K562 (cell line): ENCODE data around the gene CFAP221. TPM values are rescaled to one million over a fixed set of nuclear protein-coding genes. Genes with fewer than 3 reads are reported as not detected.

Source experiments
- ATAC-seq: fragments of 200-7000 bp; cut with Tn5 transposase; 3 replicates; pipeline ENCODE4 v1.9.1; 2020; ENCODE audit warnings: moderate library complexity
- BruUV-seq: library from RNA; stranded (reverse); fragments of 400-500 nt; replicated peaks from 2 replicates; lab custom pipeline; 2021; lab: Mats Ljungman, UMichigan
- CTCF ChIA-PET: fragments of 300-600 bp; formaldehyde crosslinking; extraction: SDS; loops from one replicate; lab custom pipeline; 2021; ENCODE audit warnings: low intra/inter-chr PET ratio; lab: Yijun Ruan, JAX
- POLR2A ChIA-PET: fragments of 300-600, 350-650 bp; sonication (Branson Sonifier 250); formaldehyde crosslinking; extraction: SDS; loops from one replicate; lab custom pipeline; 2021; ENCODE audit warnings: antibody characterized with exemption, inconsistent platforms; lab: Yijun Ruan, JAX
- DNase-seq, 4 experiments: peaks; one replicate each; pipeline versions ENCODE4 v3.0.0 to v3.0.0-alpha.2; 2011 to 2018; ENCODE audit warnings: low spot score in 3 of 4, mixed read lengths in 3 of 4; ENCODE audit errors: extremely low read depth in 1 of 4
- FAIRE-seq: peaks from 2 replicates; lab custom pipeline; 2011; peaks lifted over from hg19 to GRCh38; lab: Jason Lieb, UNC
- H2AFZ ChIP-seq: 2 replicates; pipeline ENCODE4 v1.6.0; 2011; ENCODE audit warnings: low read depth, low read length, control low read depth, inconsistent platforms
- H3K27ac ChIP-seq: fragments of 200-600 bp; 3 replicates; pipeline ENCODE4 v1.8.0; 2011; ENCODE audit warnings: low read depth, mild to moderate bottlenecking, control low read depth, inconsistent platforms, low read length, moderate library complexity, mixed read lengths; ENCODE audit errors: extremely low read depth
- H3K27me3 ChIP-seq, 2 experiments: fragments of 300-600 bp in 1 of 2; 2 replicates in 1 of 2; 3 replicates in 1 of 2; pipeline versions ENCODE4 v1.6.0 to v1.8.0; 2011; ENCODE audit warnings: inconsistent platforms in 2 of 2, low read length in 2 of 2, mild to moderate bottlenecking in 1 of 2, mixed read lengths in 1 of 2, moderate library complexity in 1 of 2; ENCODE audit not compliant: control insufficient read depth in 2 of 2, insufficient read depth in 2 of 2
- H3K36me3 ChIP-seq: fragments of 300-600 bp; 3 replicates; pipeline ENCODE4 v1.8.0; 2011; ENCODE audit warnings: mild to moderate bottlenecking, low read length, inconsistent platforms; ENCODE audit not compliant: control insufficient read depth, insufficient read depth
- H3K4me1 ChIP-seq, 2 experiments: fragments of 200-600 bp in 1 of 2; replicated peaks in 1 of 2; 2 replicates in 1 of 2; 3 replicates in 1 of 2; pipeline versions ENCODE4 v1.5.1 to v1.8.0; 2011; ENCODE audit warnings: inconsistent platforms in 2 of 2, low read length in 2 of 2, mild to moderate bottlenecking in 1 of 2, mixed read lengths in 1 of 2, moderate library complexity in 1 of 2; ENCODE audit not compliant: control insufficient read depth in 2 of 2, insufficient read depth in 2 of 2
- H3K4me2 ChIP-seq: 2 replicates; pipeline ENCODE4 v1.6.1; 2011; ENCODE audit warnings: low read length, control low read depth, inconsistent platforms, mixed read lengths; ENCODE audit not compliant: insufficient read depth
- H3K4me3 ChIP-seq: fragments of 200-600 bp; sonication (generic), shearing (Covaris generic); 2 replicates; pipeline ENCODE4 v1.5.1; 2016; ENCODE audit warnings: control low read depth, inconsistent platforms
- H3K79me2 ChIP-seq: fragments of 200-600 bp; 3 replicates; pipeline ENCODE4 v1.8.0; 2011; ENCODE audit warnings: low read length, inconsistent platforms; ENCODE audit not compliant: control insufficient read depth, insufficient read depth
- H3K9ac ChIP-seq, 2 experiments: 2 replicates each; pipeline versions ENCODE4 v1.6.0 to v1.6.1; 2011; ENCODE audit warnings: low read depth in 2 of 2, low read length in 2 of 2, control low read depth in 1 of 2, inconsistent platforms in 1 of 2, mild to moderate bottlenecking in 1 of 2, mixed read lengths in 1 of 2; ENCODE audit not compliant: insufficient read depth in 1 of 2
- H3K9me1 ChIP-seq: one replicate; pipeline ENCODE4 v1.6.0; 2011; ENCODE audit warnings: inconsistent platforms, mild to moderate bottlenecking, low read length, moderate library complexity; ENCODE audit not compliant: control insufficient read depth, insufficient read depth
- H3K9me3 ChIP-seq: replicated peaks from 2 replicates; pipeline ENCODE4 v1.5.1; 2011; ENCODE audit warnings: low read depth, low read length, inconsistent platforms; ENCODE audit not compliant: control insufficient read depth, insufficient read depth
- H4K20me1 ChIP-seq: replicated peaks from 2 replicates; pipeline ENCODE4 v1.6.1; 2011; ENCODE audit warnings: low read length, inconsistent platforms, mixed read lengths; ENCODE audit not compliant: control insufficient read depth, insufficient read depth
- BDP1 ChIP-seq: IDR thresholded peaks from 3 replicates; pipeline ENCODE4 v1.6.1; 2011; ENCODE audit not compliant: insufficient read length, insufficient read depth
- CBX1 ChIP-seq: sonication (generic); IDR thresholded peaks from 2 replicates; pipeline ENCODE4 v1.6.1; 2016; ENCODE audit warnings: antibody characterized with exemption, low read depth, mild to moderate bottlenecking
- EGR1 ChIP-seq: fragments of 450-650 bp; conservative IDR thresholded peaks from 2 replicates; pipeline ENCODE4 v1.6.1; 2017; ENCODE audit warnings: mild to moderate bottlenecking
- HLTF ChIP-seq: fragments of 450-650 bp; IDR thresholded peaks from 2 replicates; pipeline ENCODE4 v1.6.1; 2016
- KLF1 ChIP-seq: fragments of 450-650 bp; IDR thresholded peaks from 2 replicates; pipeline ENCODE4 v1.6.1; 2016; ENCODE audit warnings: missing genetic modification characterization, missing compliant biosample characterization
- PHF20 ChIP-seq: fragments of 450-650 bp; IDR thresholded peaks from 2 replicates; pipeline ENCODE4 v1.6.1; 2018; ENCODE audit not compliant: partially characterized antibody
- POLR3A ChIP-seq: IDR thresholded peaks from 2 replicates; pipeline ENCODE4 v1.6.1; 2011; ENCODE audit warnings: borderline replicate concordance, mild to moderate bottlenecking, moderate library complexity; ENCODE audit not compliant: insufficient read length, insufficient read depth; ENCODE audit errors: extremely low read depth
- PTRF ChIP-seq: fragments of 450-650 bp; IDR thresholded peaks from 2 replicates; pipeline ENCODE4 v1.6.1; 2016; ENCODE audit warnings: mild to moderate bottlenecking, missing genetic modification characterization, missing compliant biosample characterization
- TAF15 ChIP-seq: fragments of 200-400 bp; formaldehyde crosslinking; IDR thresholded peaks from 2 replicates; pipeline ENCODE4 v1.6.1; 2017; ENCODE audit warnings: mild to moderate bottlenecking, low read depth, low read length, moderate library complexity
- TBP ChIP-seq: optimal IDR thresholded peaks from 2 replicates; pipeline ENCODE3; 2011; ENCODE audit warnings: low read depth, low read length, improper control_type of control experiment
- TCF3 ChIP-seq: sonication (generic); formaldehyde crosslinking; IDR thresholded peaks from 2 replicates; pipeline ENCODE4 v1.4.0; 2020; ENCODE audit warnings: mild to moderate bottlenecking, missing genetic modification reagents
- U2AF1 ChIP-seq: fragments of 200-400 bp; formaldehyde crosslinking; optimal IDR thresholded peaks from 2 replicates; pipeline ENCODE3; 2017; ENCODE audit warnings: mild to moderate bottlenecking, low read depth, low read length, moderate library complexity
- ZC3H4 ChIP-seq: sonication (generic); formaldehyde crosslinking; IDR thresholded peaks from 2 replicates; pipeline ENCODE4 v1.9.0; 2021; ENCODE audit warnings: missing genetic modification reagents, borderline replicate concordance
- ZKSCAN3 ChIP-seq: fragments of 250-450 bp; sonication (Bioruptor Pico); IDR thresholded peaks from 2 replicates; pipeline ENCODE4 v1.4.0; 2020
- ZNF583 ChIP-seq: fragments of 250-450 bp; sonication (Bioruptor Pico); IDR thresholded peaks from 2 replicates; pipeline ENCODE4 v1.4.0; 2020
- ZNF586 ChIP-seq: fragments of 450-650 bp; formaldehyde crosslinking; conservative IDR thresholded peaks from 2 replicates; pipeline ENCODE4 v1.4.0; 2020; ENCODE audit warnings: mild to moderate bottlenecking, moderate library complexity
- ZNF785 ChIP-seq: fragments of 250-450 bp; sonication (Bioruptor Pico); IDR thresholded peaks from 2 replicates; pipeline ENCODE4 v1.4.0; 2020; ENCODE audit warnings: mild to moderate bottlenecking
- WGBS: fragments of 100-300 bp; shearing (Covaris generic); methylation state at CpG from one replicate; pipeline ENCODE4 v1.1.6; 2016; ENCODE audit warnings: low coverage, mixed read lengths; ENCODE audit not compliant: insufficient coverage; ENCODE audit errors: missing lambda C conversion rate; 5-methylcytosine and 5-hydroxymethylcytosine counted together
- in situ Hi-C: fragments of 300-500 bp; cut with MboI; formaldehyde crosslinking; loops from 4 replicates; pipeline ENCODE4 v1.15.0; 2018; ENCODE audit warnings: inconsistent platforms, mixed read lengths
- intact Hi-C: fragments of 100-400 bp; cut with micrococcal nuclease; formaldehyde crosslinking; loops from 2 replicates; pipeline ENCODE4 v1.14.2; 2022
- polyA plus RNA-seq, 8 experiments: library from polyadenylated mRNA; depleted of rRNA in 4 of 8; stranded (reverse) in 5 of 8; unstranded in 3 of 8; fragments of >200 nt; fragmentation: Nextera tagmentation in 2 of 8; fragmentation: Illumina TruSeq in 1 of 8; extraction: Ambion mirVana in 2 of 8; extraction: Trizol in 1 of 8; gene quantifications; 2 replicates each; pipeline versions ENCODE4 v1.2.1 to v1.2.3, GENCODE V29; 2011 to 2014; ENCODE audit warnings: inconsistent platforms in 1 of 8, missing spikeins in 1 of 8
- total RNA-seq, 7 experiments: library from RNA; depleted of rRNA in 6 of 7; stranded (reverse); fragments of >200 nt in 6 of 7; fragmentation: Illumina TruSeq in 2 of 7; extraction: Trizol in 2 of 7; gene quantifications; 2 replicates each; pipeline versions ENCODE4 v1.2.1 to v1.2.3, GENCODE V29; 2011 to 2021; ENCODE audit warnings: low replicate concordance in 1 of 7

The CFAP221 gene
- total and polyA plus RNA-seq, 9 of the 15 experiments (the other 6 are each of a cell fraction or from before 2014, with no cell fraction given) = 0.09 to 1.4 (median 0.65) TPM

DNA sequence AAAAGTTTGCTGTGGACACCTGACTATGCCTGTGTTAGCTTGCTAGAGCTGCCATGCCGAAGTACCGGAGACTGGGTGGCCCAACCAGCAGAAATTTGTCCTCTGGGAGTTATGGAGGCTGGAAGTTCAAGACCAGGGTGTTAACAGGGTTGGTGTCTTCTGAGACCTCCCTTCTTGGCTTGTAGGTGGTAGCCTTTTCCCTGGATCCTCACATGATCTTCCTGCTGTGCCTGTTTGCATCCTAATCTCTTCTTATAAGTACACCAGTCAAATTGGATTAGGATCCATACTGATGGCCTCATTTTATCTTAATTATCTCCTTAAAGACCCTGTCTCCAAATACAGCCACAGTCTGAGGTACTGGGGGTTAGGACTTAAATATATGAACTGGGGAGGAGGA is 135.6 kb downstream of the CFAP221 start:
- Histone ChIP-seq H3K27me3 (peaks cover 6 to 7% of the 10 kb centered on the region in 2 experiments; a peak in 3 of 5 replicates), H3K4me3 (peak overlapping the region; percentile 83), H3K9me1 (peaks cover 3% of the 10 kb centered on the region), H2AFZ (no peak overlapping the region), H3K4me1 (peaks cover 0 to 29% of the 10 kb centered on the region in 2 experiments; a peak in 3 of 5 replicates), H3K9me3 (no peaks in the 10 kb centered on the region), H3K27ac (no peak overlapping the region; the same call in 1 of the 3 replicates), H3K36me3 (peaks cover 23% of the 10 kb centered on the region; the same call in 1 of the 3 replicates), H3K79me2 (peaks cover 21% of the 10 kb centered on the region), H4K20me1 (peaks cover 7% of the 10 kb centered on the region; the same call in 1 of the 2 replicates), H3K4me2 (peak overlapping the region; percentile 83), H3K9ac (peak overlapping the region; percentile 71 to 80; a peak in 3 of 4 replicates)
- DNase-seq (peak in 1 of 4 experiments; percentile 14), FAIRE-seq (no peak), ATAC-seq (no peak)
- CTCF ChIA-PET = no interaction called here
- in situ Hi-C loops = no loop called here
- POLR2A ChIA-PET = interaction anchor here (0.5 to 1.3 kb wide), 3 partner anchors 21 to 667 kb away, joined by 3 to 4 read pairs (median 3); no protein-coding TSS in a partner anchor
- 0% methylated on average over 2 of the region's 2 CpGs for WGBS
- TSS peak; percentile 81 for BruUV-seq
- TF ChIP-seq ZKSCAN3 (CRISPR knock-in tag) (no peak), ZNF586 (CRISPR knock-in tag) (no peak)
- intact Hi-C loops = no loop called here

DNA sequence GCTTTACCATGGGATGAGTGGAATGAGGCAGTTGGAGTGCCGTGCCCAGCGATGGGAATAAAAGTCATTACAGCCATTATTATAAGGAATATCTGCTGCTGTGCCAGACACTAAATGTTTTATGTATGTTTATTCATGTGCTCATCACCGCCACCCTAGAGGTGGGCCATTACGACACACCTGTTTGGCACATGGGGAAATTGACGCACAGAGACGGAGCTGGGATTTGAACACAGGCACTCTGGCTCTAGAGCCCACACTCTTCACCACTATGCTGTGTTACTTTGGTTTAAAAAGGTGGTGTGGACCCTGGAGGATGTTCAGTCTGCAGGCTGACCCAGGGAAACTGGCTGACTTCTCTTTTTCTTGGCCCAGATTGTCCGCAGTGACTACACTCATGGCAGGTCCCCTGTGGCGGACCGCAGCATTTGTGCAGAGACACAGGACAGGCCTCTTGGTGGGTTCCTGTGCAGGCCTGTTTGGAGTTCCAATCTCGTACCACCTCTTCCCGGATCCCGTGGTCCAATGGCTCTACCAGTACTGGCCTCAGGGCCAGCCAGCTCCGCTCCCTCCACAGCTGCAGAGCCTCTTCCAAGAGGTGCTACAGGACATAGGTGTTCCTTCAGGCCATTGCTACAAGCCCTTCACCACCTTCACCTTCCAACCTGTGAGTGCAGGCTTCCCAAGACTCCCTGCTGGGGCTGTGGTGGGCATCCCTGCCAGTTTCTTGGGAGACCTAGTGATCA is 136.4 kb downstream of the CFAP221 start:
- POLR2A ChIA-PET = interaction anchor here (1.3 kb wide), 1 partner anchor 221 kb away, joined by 4 read pairs; no protein-coding TSS in a partner anchor
- no peak overlapping the region for H3K4me3 ChIP-seq
- peaks cover 23% of the 10 kb centered on the region; the same call in 1 of the 3 replicates for H3K36me3 ChIP-seq
- no peak overlapping the region for H3K27ac ChIP-seq
- peaks cover 7% of the 10 kb centered on the region; the same call in 1 of the 2 replicates for H4K20me1 ChIP-seq
- H2AFZ ChIP-seq = no peak overlapping the region
- H3K79me2 ChIP-seq = peaks cover 21% of the 10 kb centered on the region
- peak overlapping the region in 1 of 2 experiments; percentile 55; a peak in 2 of 4 replicates for H3K9ac ChIP-seq
- WGBS = 95% methylated on average over 11 of the region's 13 CpGs
- H3K4me1 ChIP-seq = peaks cover 0 to 29% of the 10 kb centered on the region in 2 experiments; a peak in 3 of 5 replicates
- CTCF ChIA-PET = no interaction called here
- in situ Hi-C loops = no loop called here
- no peak for FAIRE-seq
- no TSS peak for BruUV-seq
- intact Hi-C loops = no loop called here
- DNase-seq = no peak
- H3K4me2 ChIP-seq = no peak overlapping the region
- peaks cover 3% of the 10 kb centered on the region for H3K9me1 ChIP-seq
- H3K9me3 ChIP-seq = no peaks in the 10 kb centered on the region
- H3K27me3 ChIP-seq = peaks cover 0 to under 1% of the 10 kb centered on the region in 2 experiments; a peak in 1 of 5 replicates
- ATAC-seq = no peak
- TF ChIP-seq CBX1 (no peak), EGR1 (no peak), KLF1 (no peak), HLTF (no peak), ZNF785 (CRISPR knock-in tag) (no peak), POLR3A (peak; percentile 63), TAF15 (no peak), TCF3 (CRISPR knock-in tag) (no peak), PHF20 (no peak), BDP1 (no peak), PTRF (tag) (no peak), TBP (peak; percentile 80), ZC3H4 (CRISPR knock-in tag) (no peak), U2AF1 (no peak), ZNF583 (CRISPR knock-in tag) (no peak)
